Thoracic aorta (tissue), 2 donors: Measurements from ENCODE around the gene PARD3. TPM values are rescaled to one million over a fixed set of nuclear protein-coding genes. Genes with fewer than 3 reads are reported as not detected.

Source experiments
- ATAC-seq: fragments of 150-250 bp; one replicate; pipeline ENCODE4 v1.8.0; 2017; ENCODE audit warnings: low read depth; ENCODE audit not compliant: insufficient number of reproducible peaks, low FRiP score
- DNase-seq: peaks from one replicate; pipeline ENCODE4 v3.0.0-alpha.2; 2020; ENCODE audit warnings: low spot score
- H3K27ac ChIP-seq, 2 donors: fragments of 200-600 bp; sonication (generic); 1 replicate in 1 of 2; 2 replicates in 1 of 2; pipeline ENCODE4 v1.5.1; 2016; ENCODE audit warnings: mild to moderate bottlenecking in 2 of 2, moderate library complexity in 2 of 2
- H3K27me3 ChIP-seq: fragments of 200-600 bp; sonication (generic); replicated peaks from 2 replicates; pipeline ENCODE4 v1.6.0; 2016; ENCODE audit warnings: mild to moderate bottlenecking; ENCODE audit not compliant: insufficient read depth
- H3K36me3 ChIP-seq: fragments of 200-600 bp; sonication (generic); one replicate; pipeline ENCODE4 v1.5.1; 2016
- H3K4me1 ChIP-seq, 2 donors: fragments of 200-600 bp; sonication (generic); 1 replicate in 1 of 2; 2 replicates in 1 of 2; pipeline versions ENCODE4 v1.5.1 to v1.6.0; 2016; ENCODE audit warnings: low read depth in 2 of 2, mild to moderate bottlenecking in 1 of 2; ENCODE audit not compliant: control insufficient read depth in 1 of 2
- H3K4me3 ChIP-seq: fragments of 200-600 bp; sonication (generic); 2 replicates; pipeline ENCODE4 v1.5.1; 2016; ENCODE audit warnings: mild to moderate bottlenecking
- H3K9me3 ChIP-seq: fragments of 200-600 bp; sonication (generic); 2 replicates; pipeline ENCODE4 v1.5.1; 2016
- total RNA-seq, 2 donors: library from RNA; depleted of rRNA; stranded (reverse); fragments of >200 nt; gene quantifications; one replicate each; pipeline versions ENCODE4 v1.1.0 to v1.2.3, GENCODE V29; 2016
- TF ChIP-seq, protein P1 (sequence below): fragments of 200-600 bp; sonication (generic); IDR thresholded peaks from one replicate; pipeline ENCODE4 v1.5.1; 2019; ENCODE audit warnings: antibody characterized with exemption

Gene PARD3
- total RNA-seq, 2 donors from 2014 or later = 16.7 to 34.5 TPM

DNA sequence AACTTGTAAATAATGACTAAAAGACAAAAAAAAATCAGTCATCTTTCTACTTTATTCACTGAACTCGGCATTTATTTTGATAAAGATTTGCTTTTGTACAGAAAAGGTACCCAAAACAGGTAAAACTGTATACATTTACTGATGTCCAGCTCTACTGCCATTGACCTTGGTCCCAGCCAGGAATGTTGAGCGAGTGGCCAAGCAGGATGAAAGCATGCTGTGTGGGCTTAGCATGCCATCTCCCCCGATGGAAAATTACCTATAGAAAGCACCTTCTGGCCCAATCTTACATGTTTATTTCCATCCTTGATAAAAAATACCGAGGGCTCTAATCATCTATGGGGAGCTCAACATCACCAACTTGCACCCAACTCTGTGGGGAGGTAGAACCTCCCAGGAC is 6.8 kb downstream of the PARD3 start:
- DNase-seq (no peak), ATAC-seq (no peak)
- no peaks in the 10 kb centered on the region for H3K27me3 ChIP-seq
- TF ChIP-seq, protein P1, sequence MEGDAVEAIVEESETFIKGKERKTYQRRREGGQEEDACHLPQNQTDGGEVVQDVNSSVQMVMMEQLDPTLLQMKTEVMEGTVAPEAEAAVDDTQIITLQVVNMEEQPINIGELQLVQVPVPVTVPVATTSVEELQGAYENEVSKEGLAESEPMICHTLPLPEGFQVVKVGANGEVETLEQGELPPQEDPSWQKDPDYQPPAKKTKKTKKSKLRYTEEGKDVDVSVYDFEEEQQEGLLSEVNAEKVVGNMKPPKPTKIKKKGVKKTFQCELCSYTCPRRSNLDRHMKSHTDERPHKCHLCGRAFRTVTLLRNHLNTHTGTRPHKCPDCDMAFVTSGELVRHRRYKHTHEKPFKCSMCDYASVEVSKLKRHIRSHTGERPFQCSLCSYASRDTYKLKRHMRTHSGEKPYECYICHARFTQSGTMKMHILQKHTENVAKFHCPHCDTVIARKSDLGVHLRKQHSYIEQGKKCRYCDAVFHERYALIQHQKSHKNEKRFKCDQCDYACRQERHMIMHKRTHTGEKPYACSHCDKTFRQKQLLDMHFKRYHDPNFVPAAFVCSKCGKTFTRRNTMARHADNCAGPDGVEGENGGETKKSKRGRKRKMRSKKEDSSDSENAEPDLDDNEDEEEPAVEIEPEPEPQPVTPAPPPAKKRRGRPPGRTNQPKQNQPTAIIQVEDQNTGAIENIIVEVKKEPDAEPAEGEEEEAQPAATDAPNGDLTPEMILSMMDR = no peak
- H3K27ac ChIP-seq = no peak overlapping the region
- no peaks in the 10 kb centered on the region for H3K9me3 ChIP-seq
- no peak overlapping the region for H3K4me3 ChIP-seq
- H3K4me1 ChIP-seq = peaks cover 19 to 31% of the 10 kb centered on the region in 2 donors
- H3K36me3 ChIP-seq = no peaks in the 10 kb centered on the region

DNA sequence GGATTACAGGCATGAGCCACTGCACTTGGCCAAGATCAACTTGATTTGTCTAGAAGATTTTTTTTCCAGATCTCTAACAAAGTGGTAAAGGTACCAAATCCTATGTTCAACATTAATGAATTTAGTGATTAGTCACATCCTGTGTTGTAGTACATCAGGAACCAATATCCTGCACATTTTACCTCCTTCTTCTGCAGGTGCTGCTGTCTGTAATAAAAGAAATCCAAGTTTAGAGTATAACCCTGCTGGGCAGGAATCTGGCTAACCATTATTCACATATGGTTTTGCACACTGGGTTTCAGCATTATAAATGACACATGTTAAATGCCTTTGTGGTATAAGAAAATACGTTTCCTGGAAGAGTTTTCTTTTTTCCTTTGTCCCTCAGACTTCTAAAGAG is 10.8 kb downstream of the PARD3 start:
- no peak overlapping the region for H3K27ac ChIP-seq
- H3K36me3 ChIP-seq = no peaks in the 10 kb centered on the region
- no peaks in the 10 kb centered on the region for H3K27me3 ChIP-seq
- peaks cover 8 to 24% of the 10 kb centered on the region in 2 donors for H3K4me1 ChIP-seq
- DNase-seq (no peak), ATAC-seq (no peak)
- no peak overlapping the region for H3K4me3 ChIP-seq
- TF ChIP-seq, protein P1 = no peak
- no peaks in the 10 kb centered on the region for H3K9me3 ChIP-seq

DNA sequence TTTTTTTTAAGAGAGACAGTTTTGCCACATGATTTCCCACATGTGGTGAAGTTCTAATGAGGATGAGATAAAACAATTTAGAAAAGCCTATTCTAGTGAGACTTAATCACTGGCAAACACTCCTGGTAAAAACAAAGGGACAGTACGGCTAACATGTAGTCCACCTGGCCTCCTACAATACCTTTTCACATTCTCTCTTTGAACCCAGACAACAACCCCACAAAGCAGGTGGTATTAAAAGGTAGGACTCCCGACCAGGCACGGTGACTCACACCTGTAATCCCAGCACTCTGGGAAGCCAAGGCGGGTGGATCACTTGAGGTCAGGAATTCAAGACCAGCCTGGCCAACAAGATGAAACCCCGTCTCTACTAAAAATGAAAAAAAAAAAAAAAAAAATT is 12.4 kb downstream of the PARD3 start:
- Histone ChIP-seq H3K27me3 (no peaks in the 10 kb centered on the region), H3K36me3 (no peaks in the 10 kb centered on the region), H3K4me1 (peaks cover 0 to 12% of the 10 kb centered on the region in 2 donors), H3K27ac (no peak overlapping the region), H3K4me3 (no peak overlapping the region), H3K9me3 (no peaks in the 10 kb centered on the region)
- ATAC-seq = no peak
- TF ChIP-seq, protein P1 = no peak
- no peak for DNase-seq

DNA sequence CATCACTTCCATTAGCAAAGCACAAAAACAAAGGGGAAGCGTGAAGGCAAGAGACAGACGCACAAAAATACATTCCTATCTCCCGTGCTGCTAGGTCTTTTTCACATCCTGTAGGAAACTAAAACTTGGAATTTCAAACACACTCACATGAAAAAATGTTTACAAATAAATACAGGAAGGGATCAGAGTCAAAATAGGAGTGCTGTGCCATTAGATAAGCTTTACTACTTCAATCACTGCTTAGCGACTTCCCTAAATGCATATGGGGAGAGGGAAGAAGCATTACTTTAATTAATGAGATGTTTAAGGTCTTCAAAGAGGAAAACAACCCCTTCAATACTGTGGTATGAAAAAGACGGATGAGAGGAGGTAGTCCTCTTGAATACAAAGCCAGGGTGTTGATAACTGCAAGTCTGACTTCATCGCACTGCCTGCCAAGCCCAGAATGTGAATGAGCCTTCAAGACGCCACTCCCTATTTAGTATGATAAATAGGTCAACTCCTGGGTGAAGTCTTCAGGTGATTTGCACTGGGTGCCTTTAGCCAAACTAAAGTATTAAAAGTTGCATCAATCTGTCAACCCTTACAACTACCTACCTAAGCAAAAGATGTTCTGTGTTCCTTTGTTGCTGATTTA is 13.9 kb downstream of the PARD3 start:
- no peaks in the 10 kb centered on the region for H3K27me3 ChIP-seq
- H3K4me1 ChIP-seq = peaks cover 0 to 12% of the 10 kb centered on the region in 2 donors
- no peaks in the 10 kb centered on the region for H3K9me3 ChIP-seq
- no peak overlapping the region for H3K4me3 ChIP-seq
- H3K36me3 ChIP-seq = no peaks in the 10 kb centered on the region
- H3K27ac ChIP-seq = no peak overlapping the region
- TF ChIP-seq, protein P1 = no peak
- DNase-seq (no peak), ATAC-seq (no peak)

DNA sequence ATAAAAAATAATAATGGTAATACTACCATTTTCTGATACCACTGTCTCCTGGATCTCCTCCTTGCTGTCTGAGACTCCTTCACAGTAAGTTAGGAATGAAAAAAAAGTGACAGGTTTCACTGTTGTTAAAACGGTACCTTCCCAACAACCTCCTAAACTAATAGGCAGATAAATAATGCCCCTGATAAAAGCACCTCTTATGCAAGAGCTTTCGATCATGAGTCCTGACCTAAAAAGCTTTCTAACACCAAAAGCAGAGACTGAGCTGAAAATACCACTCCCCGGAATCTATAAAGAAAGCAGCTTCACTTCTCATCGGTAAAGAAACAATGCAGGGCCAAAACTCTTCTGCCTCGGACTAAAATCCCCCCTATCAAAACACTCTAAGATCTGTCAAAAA is 14.5 kb downstream of the PARD3 start:
- Histone ChIP-seq H3K4me1 (peaks cover 0 to 12% of the 10 kb centered on the region in 2 donors), H3K27ac (no peak overlapping the region), H3K9me3 (no peaks in the 10 kb centered on the region), H3K4me3 (no peak overlapping the region), H3K27me3 (no peaks in the 10 kb centered on the region), H3K36me3 (no peaks in the 10 kb centered on the region)
- ATAC-seq = no peak
- no peak for DNase-seq
- TF ChIP-seq, protein P1 = no peak
